ENCODE measurements around the gene CCKAR. TPM values are rescaled to one million over a fixed set of nuclear protein-coding genes. Genes with fewer than 3 reads are reported as not detected.

CCKAR gene
- total and polyA plus RNA-seq, 2 of the 13 experiments (the other 11 are each of a cell fraction or from before 2014, with no cell fraction given), result not detected

DNA sequence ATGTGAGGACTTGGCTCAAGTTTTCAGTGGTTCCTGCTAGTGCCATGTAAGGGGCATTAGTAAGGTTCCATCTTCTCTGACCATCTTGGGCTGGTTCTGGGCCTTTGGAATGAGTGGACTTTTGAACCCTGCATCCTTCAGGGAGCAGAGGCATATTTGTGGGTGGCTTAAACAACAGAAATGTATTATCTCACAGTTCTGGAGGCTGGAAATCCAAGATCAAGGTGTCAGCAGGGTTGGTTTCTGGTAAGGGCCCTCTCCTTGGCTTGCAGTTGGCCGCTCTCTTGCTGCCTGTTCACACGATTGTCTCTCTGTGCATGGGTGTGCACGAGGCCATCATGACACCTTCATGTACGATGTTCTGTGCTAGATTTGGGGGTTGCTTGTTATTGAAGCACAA is 21.3 kb downstream of the CCKAR start (continued):
- TF ChIP-seq, protein P1, sequence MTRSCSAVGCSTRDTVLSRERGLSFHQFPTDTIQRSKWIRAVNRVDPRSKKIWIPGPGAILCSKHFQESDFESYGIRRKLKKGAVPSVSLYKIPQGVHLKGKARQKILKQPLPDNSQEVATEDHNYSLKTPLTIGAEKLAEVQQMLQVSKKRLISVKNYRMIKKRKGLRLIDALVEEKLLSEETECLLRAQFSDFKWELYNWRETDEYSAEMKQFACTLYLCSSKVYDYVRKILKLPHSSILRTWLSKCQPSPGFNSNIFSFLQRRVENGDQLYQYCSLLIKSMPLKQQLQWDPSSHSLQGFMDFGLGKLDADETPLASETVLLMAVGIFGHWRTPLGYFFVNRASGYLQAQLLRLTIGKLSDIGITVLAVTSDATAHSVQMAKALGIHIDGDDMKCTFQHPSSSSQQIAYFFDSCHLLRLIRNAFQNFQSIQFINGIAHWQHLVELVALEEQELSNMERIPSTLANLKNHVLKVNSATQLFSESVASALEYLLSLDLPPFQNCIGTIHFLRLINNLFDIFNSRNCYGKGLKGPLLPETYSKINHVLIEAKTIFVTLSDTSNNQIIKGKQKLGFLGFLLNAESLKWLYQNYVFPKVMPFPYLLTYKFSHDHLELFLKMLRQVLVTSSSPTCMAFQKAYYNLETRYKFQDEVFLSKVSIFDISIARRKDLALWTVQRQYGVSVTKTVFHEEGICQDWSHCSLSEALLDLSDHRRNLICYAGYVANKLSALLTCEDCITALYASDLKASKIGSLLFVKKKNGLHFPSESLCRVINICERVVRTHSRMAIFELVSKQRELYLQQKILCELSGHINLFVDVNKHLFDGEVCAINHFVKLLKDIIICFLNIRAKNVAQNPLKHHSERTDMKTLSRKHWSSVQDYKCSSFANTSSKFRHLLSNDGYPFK (CRISPR knock-in tag; IDR thresholded peaks at IDR 0.05; ENCODE audit: borderline replicate concordance), result no peak
- no peak for TF ChIP-seq THYN1 (CRISPR knock-in tag; IDR thresholded peaks at IDR 0.05; ENCODE audit: borderline replicate concordance, low read depth)
- TF ChIP-seq, protein P2, sequence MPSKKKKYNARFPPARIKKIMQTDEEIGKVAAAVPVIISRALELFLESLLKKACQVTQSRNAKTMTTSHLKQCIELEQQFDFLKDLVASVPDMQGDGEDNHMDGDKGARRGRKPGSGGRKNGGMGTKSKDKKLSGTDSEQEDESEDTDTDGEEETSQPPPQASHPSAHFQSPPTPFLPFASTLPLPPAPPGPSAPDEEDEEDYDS (CRISPR knock-in tag; IDR thresholded peaks at IDR 0.05), result no peak
- TF ChIP-seq PPARG (CRISPR knock-in tag; conservative IDR thresholded peaks at IDR 0.05), result no peak
- TF ChIP-seq FLYWCH1 (CRISPR knock-in tag; IDR thresholded peaks at IDR 0.05), result no peak

- BruUV-seq (replicated peaks), result no TSS peak
- POLR2A ChIA-PET, result no interaction called here
- Histone ChIP-seq H3K9me3 (ENCODE audit: low read length) (no peaks in the 10 kb centered on the region), H3K4me3 (replicated peaks in 1 of 3; ENCODE audit: insufficient read depth in 1 of 3, low read depth in 2 of 3, low read length in 3 of 3) (no peak overlapping the region), H3K27me3 (ENCODE audit: control insufficient read depth in 1 of 2, insufficient read depth in 2 of 2, low read length in 2 of 2) (no peaks in the 10 kb centered on the region; a peak in 2 of 5 replicates), H3K4me1 (ENCODE audit: insufficient read depth, low read length) (peaks cover 17% of the 10 kb centered on the region), H3K36me3 (replicated peaks in 1 of 2; ENCODE audit: control insufficient read depth in 1 of 2, insufficient read depth in 2 of 2, low read length in 2 of 2) (no peaks in the 10 kb centered on the region), H3K27ac (ENCODE audit: extremely low read length, insufficient read depth, low read length) (no peak overlapping the region), H3K9ac (ENCODE audit: insufficient read depth, low read depth, low read length) (no peak overlapping the region), H3K4me2 (ENCODE audit: low read depth, low read length) (no peak overlapping the region), H3K79me2 (ENCODE audit: insufficient read depth, low read length) (no peaks in the 10 kb centered on the region), H4K20me1 (ENCODE audit: insufficient read depth, low read length) (no peaks in the 10 kb centered on the region), H2AFZ (ENCODE audit: low read length) (no peak overlapping the region)
- WGBS (ENCODE audit: low lambda C conversion rate), result 30% methylated on average over 9 of the region's 9 CpGs
- ATAC-seq (no peak), FAIRE-seq (no peak), DNase-seq (ENCODE audit: low spot score) (no peak)
- in situ Hi-C loops (cut with HindIII; ENCODE audit: extremely low pct_ligation_motif_present, low pct_unique_long_range_greater_than_20kb), result loop anchor here (10.0 kb wide), 1 partner anchor 256 kb away; no protein-coding TSS in a partner anchor
- CTCF ChIA-PET (ENCODE audit: low intra/inter-chr PET ratio, low total read pairs), result no interaction called here
- intact Hi-C loops (cut with micrococcal nuclease; ENCODE audit: unreplicated experiment), result no loop called here
- no peak for TF ChIP-seq XRCC5 (optimal IDR thresholded peaks at IDR 0.05; ENCODE audit: low read length)
- no peak for TF ChIP-seq RBFOX2 (IDR thresholded peaks at IDR 0.05; ENCODE audit: low read depth, low read length)
- no peak for TF ChIP-seq DNMT1 (CRISPR knock-in tag; IDR thresholded peaks at IDR 0.05)
- no peak for TF ChIP-seq PAX8 (CRISPR knock-in tag; IDR thresholded peaks at IDR 0.05; ENCODE audit: borderline replicate concordance)
- no peak for TF ChIP-seq ZNF670 (CRISPR knock-in tag; IDR thresholded peaks at IDR 0.05; ENCODE audit: borderline replicate concordance)
- no peak for TF ChIP-seq DR1 (CRISPR knock-in tag; IDR thresholded peaks at IDR 0.05)
- TF ChIP-seq ZNF800 (CRISPR knock-in tag; IDR thresholded peaks at IDR 0.05), result no peak
- no peak for TF ChIP-seq BRCA1 (CRISPR knock-in tag; IDR thresholded peaks at IDR 0.05)
- no peak for TF ChIP-seq SP5 (CRISPR knock-in tag; IDR thresholded peaks at IDR 0.05; ENCODE audit: borderline replicate concordance, low read depth)
- TF ChIP-seq ZNF710 (CRISPR knock-in tag; IDR thresholded peaks at IDR 0.05; ENCODE audit: borderline replicate concordance), result no peak
- TF ChIP-seq MIER2 (CRISPR knock-in tag; IDR thresholded peaks at IDR 0.05), result no peak
- no peak for TF ChIP-seq HMG20A (CRISPR knock-in tag; IDR thresholded peaks at IDR 0.05; ENCODE audit: borderline replicate concordance)
Measured at GRCh38 chr4:26468283-26468949, 21.9 kb downstream of the CCKAR start.

Data from HepG2 (cell line).